Dermis blood vessel endothelial cell (primary cell): ENCODE measurements around the gene LMBR1. TPM values are rescaled to one million over a fixed set of nuclear protein-coding genes. Genes with fewer than 3 reads are reported as not detected.
"Not testable (repeated sequence)": the region's sequence is repeated elsewhere in the genome, so short reads cannot be mapped to it uniquely, and the experiment has no call there.

Experiments
- DNase-seq: peaks from one replicate; pipeline ENCODE4 v3.0.0; 2010
- total RNA-seq: library from RNA; depleted of rRNA; stranded (reverse); fragments of >200 nt; gene quantifications from 2 replicates; pipeline ENCODE4 v1.2.3, GENCODE V29; 2014

The LMBR1 gene
- total RNA-seq, 1 donor from 2014 or later = 194 TPM

DNA sequence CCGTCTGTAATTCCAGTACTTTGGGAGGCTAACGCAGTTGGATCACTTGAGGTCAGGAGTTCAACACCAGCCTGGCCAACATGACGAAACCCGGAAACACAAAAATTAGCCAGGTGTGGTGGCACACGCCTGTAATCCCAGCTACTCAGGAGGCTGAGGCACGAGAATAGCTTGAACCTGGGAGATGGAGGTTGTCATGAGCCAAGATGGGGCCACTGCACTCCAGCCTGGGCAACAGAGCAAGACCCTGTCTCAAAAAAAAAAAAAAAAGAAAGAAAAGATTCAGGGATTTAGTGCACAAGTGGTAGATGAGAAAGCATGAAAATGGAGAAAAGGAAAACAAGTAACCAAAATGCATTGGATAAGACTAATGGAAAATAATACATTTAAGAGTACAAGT, 49.4 kb downstream of the LMBR1 start:
- not testable (repeated sequence) for DNase-seq

DNA sequence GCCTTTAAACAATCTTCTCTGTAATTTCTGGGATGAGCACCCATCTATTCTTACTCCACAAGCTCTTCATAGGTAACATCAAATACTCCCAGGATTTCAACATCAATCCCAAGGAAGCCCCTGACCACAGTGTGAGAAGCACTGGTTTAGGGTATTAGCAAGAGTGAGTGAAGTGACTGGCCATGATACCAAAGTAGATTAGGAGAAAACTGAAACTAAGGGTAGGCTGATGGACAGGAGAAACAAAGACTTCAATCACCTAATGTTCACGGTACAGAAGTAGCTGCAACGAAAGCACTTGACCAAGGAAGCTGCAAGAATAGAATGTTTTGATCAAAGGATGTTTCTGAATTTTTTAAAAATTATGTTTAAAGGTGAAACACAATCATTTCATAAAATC, 49.8 kb downstream of the LMBR1 start:
- DNase-seq = no peak

GRCh38 chr7:156842740-156843140, 50.2 kb downstream of the LMBR1 start:
- DNase-seq = no peak

DNA sequence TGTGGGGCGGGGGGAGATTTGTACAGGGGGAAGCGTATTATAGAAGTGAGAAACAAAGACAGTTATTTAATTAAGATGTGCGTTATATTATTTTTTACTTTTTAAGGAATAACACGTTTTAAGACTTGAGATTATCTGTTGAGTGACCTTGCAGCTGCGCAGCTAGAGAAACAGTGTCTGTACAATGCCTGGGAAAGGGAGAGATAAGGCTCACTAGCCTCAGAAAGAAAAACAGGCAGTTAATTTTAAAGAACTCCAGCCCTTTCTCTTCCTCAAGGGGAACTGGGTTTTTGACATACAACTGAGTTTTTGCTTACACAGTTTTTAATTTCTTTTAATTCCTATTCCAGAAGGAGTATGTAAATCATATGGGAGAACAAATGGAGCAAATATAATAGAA, 50.7 kb downstream of the LMBR1 start:
- no peak for DNase-seq

GRCh38 chr7:156841497-156841896, 51.5 kb downstream of the LMBR1 start:
- no peak for DNase-seq

GRCh38 chr7:156840134-156840533, 52.8 kb downstream of the LMBR1 start:
- DNase-seq = no peak

- DNase-seq = no peak
Observed at GRCh38 chr7:156836443-156836842, 56.5 kb downstream of the LMBR1 start.

GRCh38 chr7:156834462-156834861, 58.5 kb downstream of the LMBR1 start:
- DNase-seq = no peak

DNA sequence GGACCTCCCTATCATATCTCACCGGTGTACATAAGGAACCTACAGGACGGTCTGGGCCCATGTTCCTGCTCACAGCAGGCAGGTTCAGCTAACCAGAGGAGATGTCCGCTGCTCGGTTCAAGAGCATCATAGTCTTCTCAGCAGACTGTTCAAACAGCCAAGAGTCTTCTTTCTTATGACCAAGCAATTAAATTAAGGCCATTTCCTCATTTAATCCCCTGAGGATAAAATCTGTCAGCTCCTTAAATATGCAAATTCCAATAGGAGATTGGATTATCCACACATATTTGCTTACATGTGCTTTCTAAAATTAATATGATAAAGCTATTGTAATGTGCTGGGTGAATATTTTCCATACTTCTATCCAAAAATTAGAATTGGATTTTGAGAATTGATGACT, 59.7 kb downstream of the LMBR1 start:
- DNase-seq = no peak

DNA sequence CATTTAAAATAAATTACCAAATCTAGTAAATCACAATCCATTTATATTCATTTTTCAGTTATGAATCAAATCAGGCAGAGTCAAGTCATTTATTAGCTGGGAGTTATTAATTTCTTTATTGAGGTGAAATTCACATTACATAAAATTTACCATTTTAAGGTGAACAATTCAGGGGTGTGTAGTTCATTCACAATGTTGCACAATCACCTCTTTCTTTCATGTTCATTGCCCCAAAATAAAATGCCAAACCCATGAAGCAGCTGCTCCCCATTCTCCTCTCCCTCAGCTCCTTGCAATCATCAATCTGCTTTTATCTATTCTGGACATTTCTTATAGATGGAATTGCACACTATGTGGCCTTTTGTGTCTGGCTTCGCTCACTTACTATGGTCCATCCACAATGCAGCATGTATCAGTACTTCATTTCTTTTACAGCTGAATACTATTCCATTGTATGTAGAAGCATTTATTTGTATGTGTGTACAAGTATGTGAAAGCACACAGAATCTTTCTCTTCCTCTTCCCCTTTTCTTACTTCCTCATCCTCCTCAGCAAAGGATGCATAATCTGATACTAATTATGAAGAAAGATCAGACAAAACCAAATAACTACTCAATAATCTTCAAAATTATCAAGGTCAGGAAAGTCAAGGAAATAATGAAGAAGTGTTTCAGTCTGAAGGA, 60.6 kb downstream of the LMBR1 start:
- DNase-seq = no peak

DNA sequence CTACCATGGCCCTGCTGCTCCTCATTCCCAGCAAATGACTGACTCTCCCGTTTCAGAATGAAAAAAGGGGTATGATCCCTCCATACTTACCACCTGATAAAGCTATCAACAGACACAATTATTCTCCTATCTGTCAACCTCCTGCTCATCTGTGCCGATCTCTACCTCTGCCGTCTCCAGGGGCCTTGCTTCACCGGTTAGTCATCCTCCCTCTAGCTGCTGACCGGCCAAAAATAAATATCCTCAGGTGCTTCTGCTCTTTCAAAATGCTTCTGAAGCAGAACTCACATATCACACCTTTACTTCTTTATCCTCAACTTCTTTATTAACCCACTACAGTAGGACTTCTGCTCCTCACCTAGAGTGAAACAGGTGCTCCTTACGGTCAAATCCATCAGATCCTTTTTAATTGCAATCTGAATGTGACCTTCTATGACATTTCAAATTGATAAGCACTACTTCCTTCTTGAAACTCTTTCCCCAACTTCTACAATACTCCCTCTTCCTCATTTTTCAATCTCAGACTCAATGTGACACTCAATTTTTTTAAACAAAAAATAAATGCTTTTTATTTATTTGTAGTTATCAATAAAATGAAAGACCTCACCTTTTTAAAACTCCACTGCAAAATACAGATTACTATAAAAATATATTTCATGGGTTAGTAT, 63.2 kb downstream of the LMBR1 start:
- no peak for DNase-seq

- DNase-seq = peak; percentile 50
Observed at GRCh38 chr7:156827587-156828203, 65.3 kb downstream of the LMBR1 start.

DNA sequence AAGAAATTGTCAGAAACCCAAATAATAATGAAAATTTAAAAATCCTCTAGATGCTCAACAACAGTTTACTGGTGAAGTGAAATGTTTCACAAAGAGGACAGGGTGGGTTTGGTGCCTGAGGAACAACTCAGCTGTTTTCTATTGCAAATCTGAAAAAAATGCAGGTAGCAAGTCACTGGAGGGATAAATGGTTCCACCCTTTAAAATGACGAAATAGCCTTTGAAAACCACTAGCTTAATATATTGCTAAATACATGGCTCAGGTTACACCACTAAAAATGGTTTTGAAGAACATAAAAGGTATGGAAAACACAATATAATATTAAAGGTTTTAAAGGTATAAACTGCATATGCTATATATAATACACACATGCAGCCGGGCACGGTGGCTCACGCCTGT, 69.5 kb downstream of the LMBR1 start:
- DNase-seq = no peak

GRCh38 chr7:156820445-156821063, 72.4 kb downstream of the LMBR1 start:
- peak; percentile 6 for DNase-seq

DNA sequence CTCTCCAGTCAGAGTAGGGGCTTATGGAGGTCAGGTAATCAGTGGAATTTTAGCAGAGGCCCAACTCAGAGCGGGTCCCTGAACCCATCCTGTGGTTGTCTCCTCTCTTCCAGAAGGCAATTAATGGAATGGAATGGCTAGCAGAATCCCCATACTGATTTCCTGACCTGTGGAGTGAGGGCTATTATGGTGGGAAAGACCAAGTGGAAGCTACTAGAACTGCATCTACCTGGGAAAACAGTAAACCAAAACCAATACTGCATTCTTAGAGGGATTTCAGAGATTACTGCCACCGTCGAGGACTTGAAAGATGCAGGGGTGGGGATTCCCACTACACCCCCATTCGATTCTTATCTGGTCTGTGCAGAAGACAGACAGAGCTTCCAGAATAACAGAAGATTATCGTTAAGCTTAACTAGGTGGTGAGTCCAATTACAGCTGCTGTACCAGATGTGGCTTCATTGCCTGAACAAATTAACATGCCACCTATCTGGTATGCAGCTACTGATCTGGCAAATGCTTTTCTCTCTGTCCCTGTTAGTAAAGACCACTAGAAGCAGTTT, 73.2 kb downstream of the LMBR1 start:
- DNase-seq = no peak

GRCh38 chr7:156818133-156818532, 74.8 kb downstream of the LMBR1 start:
- no peak for DNase-seq

- peak; percentile 46 for DNase-seq
Observed at GRCh38 chr7:156816943-156817572, 75.9 kb downstream of the LMBR1 start.

DNA sequence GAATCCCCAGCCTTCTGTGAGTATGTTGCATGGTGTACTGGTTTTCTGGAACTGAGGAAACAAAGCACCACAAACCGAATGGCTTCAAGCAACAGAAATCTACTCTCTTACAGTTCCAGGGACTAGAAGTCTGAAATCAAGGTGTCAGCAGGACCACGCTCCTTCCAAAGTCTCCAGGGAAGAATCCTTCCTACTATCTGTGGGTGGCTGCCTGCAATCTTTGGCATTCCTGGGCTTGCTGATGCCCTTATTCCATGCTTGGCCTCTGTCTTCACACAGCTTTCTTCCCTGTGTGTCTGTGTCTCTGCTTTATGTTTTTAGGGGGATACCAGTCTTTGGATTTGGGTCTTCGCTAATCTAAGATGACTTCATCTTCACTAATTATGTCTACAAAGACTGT, 81.3 kb downstream of the LMBR1 start:
- no peak for DNase-seq

DNA sequence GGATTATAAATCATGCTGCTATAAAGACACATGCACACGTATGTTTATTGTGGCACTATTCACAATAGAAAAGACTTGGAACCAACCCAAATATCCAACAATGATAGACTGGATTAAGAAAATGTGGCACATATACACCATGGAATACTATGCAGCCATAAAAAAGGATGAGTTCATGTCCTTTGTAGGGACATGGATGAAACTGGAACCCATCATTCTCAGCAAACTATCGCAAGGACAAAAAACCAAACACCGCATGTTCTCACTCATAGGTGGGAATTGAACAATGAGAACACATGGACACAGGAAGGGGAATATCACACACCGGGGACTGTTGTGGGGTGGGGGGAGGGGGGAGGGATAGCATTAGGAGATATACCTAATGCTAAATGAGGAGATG, 89.3 kb downstream of the LMBR1 start:
- not testable (repeated sequence) for DNase-seq

DNA sequence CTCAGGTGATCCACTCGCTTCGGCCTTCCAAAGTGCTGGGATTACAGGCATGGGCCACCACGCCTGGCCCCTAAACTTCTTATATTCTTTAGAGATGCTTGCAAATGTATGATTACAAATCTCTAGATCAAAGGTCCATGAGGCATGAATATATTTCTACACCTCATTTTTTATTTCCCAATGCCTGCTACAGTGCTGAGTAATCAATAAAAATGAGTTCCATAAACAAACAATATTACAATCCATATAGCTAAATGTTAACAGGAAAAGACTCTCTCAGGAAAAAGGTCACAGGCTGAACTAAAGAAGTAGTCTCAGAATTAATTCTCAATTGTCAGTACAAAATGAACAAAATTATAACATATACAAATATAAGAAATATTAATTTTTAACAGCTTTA, 90.8 kb downstream of the LMBR1 start:
- no peak for DNase-seq

DNA sequence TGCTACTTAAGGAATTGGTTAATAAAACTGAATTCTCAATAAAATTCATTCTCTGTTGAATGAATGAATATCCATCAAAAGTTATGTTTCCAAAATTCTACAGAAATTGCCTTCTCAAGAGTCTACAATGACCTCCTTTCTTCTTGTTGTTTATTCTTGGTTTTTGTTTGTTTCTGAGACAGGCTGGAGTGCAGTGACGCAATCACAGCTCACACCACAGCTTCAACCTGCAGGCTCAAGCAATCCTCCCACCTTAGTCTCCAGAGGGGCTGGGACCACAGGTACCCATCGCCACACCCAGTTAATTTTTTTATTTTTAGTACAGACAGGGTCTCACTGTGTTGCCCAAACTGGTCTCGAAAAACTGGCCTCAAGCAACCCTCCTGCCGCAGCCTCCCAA, 97.6 kb downstream of the LMBR1 start:
- no peak for DNase-seq

DNA sequence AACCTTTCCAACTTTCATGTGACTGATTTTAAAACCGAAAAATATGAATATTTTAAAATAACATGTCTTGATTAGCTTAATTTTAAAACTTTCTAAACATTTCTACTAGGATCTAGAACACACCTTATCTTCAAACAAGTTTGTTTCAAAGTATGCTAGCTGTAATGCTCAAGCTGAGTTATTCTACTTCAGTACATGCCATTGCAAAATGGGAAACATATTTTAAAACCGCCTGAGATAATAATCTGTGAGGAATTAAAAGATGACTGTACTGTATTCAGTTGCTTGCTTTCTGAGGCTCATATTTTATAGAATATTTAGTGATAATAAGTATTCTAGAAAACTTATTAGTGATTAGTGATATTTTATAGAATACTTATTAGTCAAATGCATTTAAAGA, 99.6 kb downstream of the LMBR1 start:
- DNase-seq = no peak

DNA sequence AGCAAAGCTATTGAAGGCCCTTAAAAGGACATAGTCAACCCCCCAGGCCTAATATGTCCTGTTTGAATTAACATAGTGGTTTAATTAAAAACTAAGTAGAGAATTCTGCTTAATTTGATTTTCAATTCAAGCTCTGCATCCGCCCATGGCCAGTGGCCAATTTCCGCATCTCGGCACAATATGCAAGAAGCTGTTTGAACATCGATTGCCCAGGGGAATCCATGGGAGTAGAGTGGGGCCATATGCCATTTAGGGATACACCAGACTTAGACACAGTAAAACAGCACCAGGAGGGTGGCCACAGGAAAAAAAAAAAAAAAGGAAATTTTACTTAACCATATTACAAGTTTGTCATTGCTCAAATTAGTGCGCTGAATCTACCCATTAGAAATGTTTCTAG, 100.4 kb downstream of the LMBR1 start:
- no peak for DNase-seq
